Endometrium (tissue), 2 donors: Measurements from ENCODE around the gene MAPKAP1.

Experiments
- FAIRE-seq: peaks from 2 replicates; lab custom pipeline; 2012; peaks lifted over from hg19 to GRCh38; lab: Jason Lieb, UNC
- donor health status: control.
- donor health status: control.

MAPKAP1 gene

GRCh38 chr9:125536167-125536772 lies 170.7 kb downstream of the MAPKAP1 start:
- FAIRE-seq, result no peak

- no peak for FAIRE-seq
Observed at GRCh38 chr9:125534971-125535701, 171.9 kb downstream of the MAPKAP1 start.

- FAIRE-seq, result no peak
Observed at GRCh38 chr9:125532812-125533594, 174.0 kb downstream of the MAPKAP1 start.

- FAIRE-seq, result no peak
Observed at GRCh38 chr9:125532412-125532811, 174.6 kb downstream of the MAPKAP1 start.

- FAIRE-seq, result no peak
Observed at GRCh38 chr9:125529589-125530515, 177.2 kb downstream of the MAPKAP1 start.

GRCh38 chr9:125529107-125529506 lies 177.9 kb downstream of the MAPKAP1 start:
- FAIRE-seq, result no peak

- no peak for FAIRE-seq
Observed at GRCh38 chr9:125527471-125528002, 179.5 kb downstream of the MAPKAP1 start.

GRCh38 chr9:125525921-125526631 lies 180.9 kb downstream of the MAPKAP1 start:
- no peak for FAIRE-seq

GRCh38 chr9:125524583-125525355 lies 182.2 kb downstream of the MAPKAP1 start:
- no peak for FAIRE-seq

- FAIRE-seq, result no peak
Observed at GRCh38 chr9:125523681-125524080, 183.3 kb downstream of the MAPKAP1 start.

GRCh38 chr9:125522328-125522725 lies 184.7 kb downstream of the MAPKAP1 start:
- FAIRE-seq, result no peak

- FAIRE-seq, result no peak
Observed at GRCh38 chr9:125521462-125522327, 185.3 kb downstream of the MAPKAP1 start.

GRCh38 chr9:125519734-125520133 lies 187.3 kb downstream of the MAPKAP1 start:
- no peak for FAIRE-seq

- FAIRE-seq, result no peak
Observed at GRCh38 chr9:125517577-125517976, 189.4 kb downstream of the MAPKAP1 start.

- no peak for FAIRE-seq
Observed at GRCh38 chr9:125515983-125516940, 190.7 kb downstream of the MAPKAP1 start.

- FAIRE-seq, result no peak
Observed at GRCh38 chr9:125515281-125515680, 191.7 kb downstream of the MAPKAP1 start.

- no peak for FAIRE-seq
Observed at GRCh38 chr9:125514468-125514867, 192.5 kb downstream of the MAPKAP1 start.
